ENCODE results near the gene PANK2.

The PANK2 gene

GRCh38 chr20:3914446-3914845, 25.3 kb downstream of the PANK2 start:
- TF ChIP-seq ZFX (IDR thresholded peaks at IDR 0.05): no peak
- TF ChIP-seq, protein P1, sequence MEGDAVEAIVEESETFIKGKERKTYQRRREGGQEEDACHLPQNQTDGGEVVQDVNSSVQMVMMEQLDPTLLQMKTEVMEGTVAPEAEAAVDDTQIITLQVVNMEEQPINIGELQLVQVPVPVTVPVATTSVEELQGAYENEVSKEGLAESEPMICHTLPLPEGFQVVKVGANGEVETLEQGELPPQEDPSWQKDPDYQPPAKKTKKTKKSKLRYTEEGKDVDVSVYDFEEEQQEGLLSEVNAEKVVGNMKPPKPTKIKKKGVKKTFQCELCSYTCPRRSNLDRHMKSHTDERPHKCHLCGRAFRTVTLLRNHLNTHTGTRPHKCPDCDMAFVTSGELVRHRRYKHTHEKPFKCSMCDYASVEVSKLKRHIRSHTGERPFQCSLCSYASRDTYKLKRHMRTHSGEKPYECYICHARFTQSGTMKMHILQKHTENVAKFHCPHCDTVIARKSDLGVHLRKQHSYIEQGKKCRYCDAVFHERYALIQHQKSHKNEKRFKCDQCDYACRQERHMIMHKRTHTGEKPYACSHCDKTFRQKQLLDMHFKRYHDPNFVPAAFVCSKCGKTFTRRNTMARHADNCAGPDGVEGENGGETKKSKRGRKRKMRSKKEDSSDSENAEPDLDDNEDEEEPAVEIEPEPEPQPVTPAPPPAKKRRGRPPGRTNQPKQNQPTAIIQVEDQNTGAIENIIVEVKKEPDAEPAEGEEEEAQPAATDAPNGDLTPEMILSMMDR (conservative IDR thresholded peaks at IDR 0.05): no peak
- no peak overlapping the region; the same call in 1 of the 2 replicates for H3K27ac ChIP-seq

DNA sequence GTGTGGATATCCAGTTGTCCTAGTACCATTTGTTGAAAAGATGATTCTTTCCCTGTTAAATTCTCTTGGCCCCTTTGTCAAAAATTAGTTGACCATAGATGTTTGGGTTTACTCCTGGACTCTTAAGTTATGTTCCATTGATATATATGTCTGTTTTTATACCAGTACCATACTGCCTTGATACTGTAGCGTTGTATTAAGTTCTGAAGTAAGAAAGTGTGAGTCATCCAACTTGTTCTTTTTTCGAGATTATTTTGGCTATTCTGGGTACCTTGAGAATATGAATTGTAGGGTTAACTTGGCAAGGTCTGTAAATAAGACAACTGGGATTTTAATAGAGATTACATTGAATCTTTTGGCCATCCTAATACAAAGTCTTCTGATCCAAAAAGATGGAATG, 26.5 kb downstream of the PANK2 start:
- H3K27ac ChIP-seq: no peak overlapping the region
- TF ChIP-seq ZFX (IDR thresholded peaks at IDR 0.05): no peak
- TF ChIP-seq, protein P1 (conservative IDR thresholded peaks at IDR 0.05): no peak

DNA sequence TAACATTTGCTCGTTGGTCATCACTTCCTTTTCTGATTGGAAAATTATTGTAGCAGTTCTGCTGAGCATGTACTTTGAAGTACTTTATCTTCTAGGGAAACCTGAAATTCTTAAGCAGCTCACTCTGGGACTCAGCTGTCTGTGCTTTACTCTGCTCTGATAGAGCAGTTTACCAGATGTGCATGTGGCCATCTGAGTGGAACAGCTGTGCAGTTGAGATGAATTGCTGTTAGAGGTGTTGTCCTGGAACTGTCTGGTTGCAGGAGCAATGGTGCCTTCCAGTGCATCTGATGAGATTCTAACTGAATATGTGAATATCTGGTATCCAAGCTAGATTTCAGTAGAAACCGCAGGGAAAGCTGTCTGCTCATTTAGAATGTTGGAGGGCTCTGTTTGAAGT, 27.2 kb downstream of the PANK2 start:
- TF ChIP-seq ZFX (IDR thresholded peaks at IDR 0.05): no peak
- TF ChIP-seq, protein P1 (conservative IDR thresholded peaks at IDR 0.05): no peak
- H3K27ac ChIP-seq: no peak overlapping the region

GRCh38 chr20:3919352-3919751, 30.2 kb downstream of the PANK2 start:
- TF ChIP-seq, protein P1 (conservative IDR thresholded peaks at IDR 0.05): no peak
- TF ChIP-seq ZFX (IDR thresholded peaks at IDR 0.05): no peak
- no peak overlapping the region for H3K27ac ChIP-seq

GRCh38 chr20:3922223-3922982, 33.2 kb downstream of the PANK2 start:
- TF ChIP-seq ZFX (IDR thresholded peaks at IDR 0.05): no peak
- TF ChIP-seq, protein P1 (conservative IDR thresholded peaks at IDR 0.05): no peak
- H3K27ac ChIP-seq: 0 out of 2 replicates have a peak overlapping the region, but pooled peaks have one; percentile 11

DNA sequence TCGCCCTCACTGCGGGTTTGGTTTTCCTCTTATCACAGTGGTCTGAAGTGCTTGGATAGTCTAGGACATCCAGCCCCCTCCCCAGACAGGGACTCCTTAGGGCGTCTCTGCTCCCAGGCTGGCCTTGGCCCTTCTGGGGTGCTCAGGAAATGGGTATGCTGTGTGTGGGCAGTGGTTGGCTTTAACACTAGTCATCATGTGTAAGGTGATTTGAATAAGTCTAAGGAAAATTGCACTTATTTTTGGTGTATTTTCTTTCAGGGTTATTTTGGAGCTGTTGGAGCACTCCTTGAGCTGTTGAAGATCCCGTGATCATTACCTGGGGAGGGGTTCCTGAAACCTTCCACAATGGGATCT, 33.8 kb downstream of the PANK2 start:
- 0 out of 2 replicates have a peak overlapping the region, but pooled peaks have one; percentile 11 for H3K27ac ChIP-seq
- no peak for TF ChIP-seq ZFX (IDR thresholded peaks at IDR 0.05)
- TF ChIP-seq, protein P1 (conservative IDR thresholded peaks at IDR 0.05): no peak

DNA sequence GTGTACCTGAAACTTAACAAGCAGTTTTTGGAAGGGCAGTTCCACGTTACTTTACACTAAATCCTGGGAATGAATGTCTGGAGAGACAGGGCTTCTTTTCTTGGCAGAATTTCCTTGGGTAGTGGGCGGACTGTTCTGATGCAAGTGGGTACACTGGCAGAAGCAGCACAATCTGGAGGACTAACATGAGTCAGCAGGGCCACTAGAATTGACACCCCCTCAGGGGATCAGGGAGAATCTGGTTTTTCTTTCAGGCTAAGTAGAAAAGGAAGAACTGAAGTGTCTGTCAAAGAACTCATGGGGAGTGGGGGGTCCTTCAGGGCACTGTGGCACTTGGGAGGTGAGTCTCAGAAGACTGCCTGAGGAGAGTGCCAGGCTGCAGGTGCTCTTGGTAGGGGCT, 34.6 kb downstream of the PANK2 start:
- H3K27ac ChIP-seq: no peak overlapping the region
- TF ChIP-seq, protein P1 (conservative IDR thresholded peaks at IDR 0.05): no peak
- TF ChIP-seq ZFX (IDR thresholded peaks at IDR 0.05): no peak
